ENCODE results near the gene CMTM7.

Gene CMTM7

DNA sequence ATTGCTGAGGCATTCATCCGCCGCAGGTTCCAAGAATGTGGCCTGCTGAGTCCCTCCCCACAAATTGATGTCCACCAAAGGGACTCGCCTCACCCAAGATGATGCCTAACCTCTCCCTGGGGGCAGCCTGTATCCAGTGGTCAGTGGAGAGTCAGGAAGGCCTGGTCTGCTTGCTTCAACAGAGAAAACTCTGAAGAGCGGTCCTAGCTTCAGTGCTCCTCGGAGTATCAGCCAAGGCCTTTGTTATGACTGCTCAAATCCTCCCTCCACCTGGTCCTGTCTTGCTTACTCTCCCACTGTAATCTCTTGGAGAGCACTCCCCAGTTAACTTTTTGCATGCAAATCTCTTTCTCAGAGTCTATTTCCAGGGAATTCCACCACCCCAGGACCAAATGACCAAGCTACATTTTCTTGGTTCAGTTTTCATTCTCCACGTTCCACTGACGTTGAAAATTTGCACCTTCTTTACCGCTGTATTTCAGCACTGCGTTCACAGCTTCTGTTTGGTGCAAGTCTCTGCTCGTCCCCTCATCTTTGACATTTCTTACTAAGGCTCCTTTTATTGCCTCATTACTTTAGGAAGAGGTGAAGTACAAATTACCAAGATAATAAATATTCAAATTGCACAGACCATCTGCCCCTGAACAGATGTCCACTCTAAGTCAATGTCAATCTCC is 22.3 kb downstream of the CMTM7 start:
- DNase-seq (ENCODE audit: low read depth in 2 of 2), result no peak

DNA sequence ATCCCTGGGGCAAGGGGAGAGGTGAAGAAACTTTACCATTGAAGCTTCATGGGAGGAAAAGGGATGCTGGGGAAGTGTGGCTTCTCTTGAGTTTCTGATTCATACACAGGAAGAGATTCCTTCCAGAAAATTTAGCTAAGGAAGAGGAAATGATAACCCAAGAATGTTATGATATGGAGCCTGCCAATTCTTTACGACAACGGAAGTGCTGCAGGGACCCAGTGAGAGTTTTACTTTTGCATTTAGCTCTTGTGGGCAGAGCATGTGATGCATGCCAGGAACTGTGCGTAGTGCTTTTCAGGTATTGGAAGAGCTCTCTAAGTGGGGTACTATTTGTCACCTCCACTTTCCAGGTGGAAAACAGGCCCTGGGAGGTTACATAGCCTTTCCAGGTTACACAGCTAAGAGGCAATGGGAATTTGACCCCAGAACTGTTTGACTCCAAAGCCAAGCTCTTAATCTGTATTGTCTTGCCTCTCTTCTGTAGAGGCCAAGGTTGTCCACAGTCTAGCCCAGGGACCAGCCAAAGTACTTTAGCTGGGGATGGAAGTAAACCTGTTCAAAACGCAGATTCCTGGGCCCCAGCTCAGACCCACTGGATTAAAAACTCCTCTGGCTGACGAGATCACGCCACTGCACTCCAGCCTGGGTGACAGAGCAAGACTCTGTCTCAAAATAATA is 23.0 kb downstream of the CMTM7 start:
- no peak for DNase-seq (ENCODE audit: low read depth in 2 of 2)

DNA sequence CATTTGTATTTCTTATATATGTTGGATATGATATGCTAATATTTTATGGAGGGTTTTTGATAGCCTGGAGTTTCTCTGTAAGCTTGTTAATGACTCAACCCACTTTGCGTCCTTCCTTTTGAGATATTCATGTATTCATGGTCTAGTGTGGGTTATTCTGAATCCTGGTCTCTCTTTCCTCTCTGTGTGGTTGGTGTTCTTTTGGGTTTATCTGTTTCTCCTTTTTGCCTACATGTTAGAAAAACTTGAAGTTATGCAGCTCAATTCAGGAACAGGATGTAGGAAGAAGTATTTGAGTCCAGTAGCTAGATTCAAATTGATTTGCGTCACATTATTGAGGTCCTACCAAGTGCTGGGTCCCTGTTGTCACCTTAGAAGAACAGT is 28.1 kb downstream of the CMTM7 start:
- DNase-seq (ENCODE audit: low read depth in 2 of 2), result no peak

DNA sequence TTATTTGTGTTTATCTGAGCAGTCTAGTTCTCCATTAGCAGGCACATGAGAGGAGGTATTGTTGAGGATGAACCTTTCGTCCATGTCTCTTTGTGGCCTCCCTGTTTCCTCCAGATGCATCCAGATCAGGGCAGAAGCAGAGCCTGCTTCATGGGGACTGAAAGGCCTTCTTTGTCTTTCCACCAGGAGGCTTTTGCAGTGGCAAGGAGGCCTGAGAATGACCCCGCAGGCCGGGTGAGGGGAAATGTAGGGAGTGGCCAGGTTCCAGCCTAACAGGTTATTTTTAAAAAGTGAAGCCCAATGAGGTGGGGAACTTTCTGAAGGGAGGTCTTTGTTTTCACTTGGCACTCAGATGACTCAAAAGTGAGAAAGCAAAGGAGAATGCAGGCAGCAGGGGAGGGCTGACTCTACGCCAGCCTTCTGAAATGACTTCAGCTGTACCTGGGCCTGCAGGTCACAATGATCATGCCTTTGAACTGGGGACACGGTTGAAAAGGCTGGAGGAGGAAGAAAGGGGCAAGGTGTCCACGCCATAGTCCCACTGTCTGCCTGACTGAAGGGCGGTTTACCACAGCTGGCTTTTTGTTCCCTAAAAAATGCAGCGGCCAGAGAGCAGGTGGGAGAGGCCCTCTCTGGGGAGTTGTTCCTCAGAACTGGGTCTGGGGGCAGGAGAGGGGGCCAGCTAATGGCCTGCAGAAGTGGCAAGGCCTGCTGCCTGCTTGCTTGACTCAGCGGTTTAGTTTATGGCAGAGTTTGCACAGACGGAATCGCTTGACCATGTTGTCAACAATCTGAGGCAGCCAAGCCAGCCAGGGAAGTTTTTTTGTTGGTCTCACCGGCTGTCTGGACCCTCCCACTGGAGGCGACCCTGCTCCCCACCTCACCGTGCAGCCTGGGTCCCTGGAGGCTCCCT is 28.7 kb downstream of the CMTM7 start:
- no peak for DNase-seq (ENCODE audit: low read depth in 2 of 2)

DNA sequence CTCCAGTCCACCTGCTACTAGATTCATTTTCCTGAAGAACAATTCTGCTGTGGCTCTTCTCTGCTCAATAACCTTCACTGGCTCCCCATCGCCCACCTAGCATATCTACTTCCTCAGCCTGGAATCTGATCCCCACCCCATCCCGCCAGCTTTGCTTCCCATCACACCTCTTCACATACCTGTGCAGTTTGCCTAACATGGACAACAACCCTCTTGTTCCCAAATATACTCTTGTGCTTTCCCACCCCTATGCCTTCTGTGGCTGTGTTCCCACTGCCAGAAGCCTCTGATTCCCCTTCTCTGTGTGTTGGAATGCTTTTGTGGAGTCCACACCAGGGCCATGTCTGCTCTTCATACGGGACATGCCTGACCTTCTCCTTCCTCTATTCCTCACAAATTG is 29.5 kb downstream of the CMTM7 start:
- DNase-seq (ENCODE audit: low read depth in 2 of 2), result no peak

DNA sequence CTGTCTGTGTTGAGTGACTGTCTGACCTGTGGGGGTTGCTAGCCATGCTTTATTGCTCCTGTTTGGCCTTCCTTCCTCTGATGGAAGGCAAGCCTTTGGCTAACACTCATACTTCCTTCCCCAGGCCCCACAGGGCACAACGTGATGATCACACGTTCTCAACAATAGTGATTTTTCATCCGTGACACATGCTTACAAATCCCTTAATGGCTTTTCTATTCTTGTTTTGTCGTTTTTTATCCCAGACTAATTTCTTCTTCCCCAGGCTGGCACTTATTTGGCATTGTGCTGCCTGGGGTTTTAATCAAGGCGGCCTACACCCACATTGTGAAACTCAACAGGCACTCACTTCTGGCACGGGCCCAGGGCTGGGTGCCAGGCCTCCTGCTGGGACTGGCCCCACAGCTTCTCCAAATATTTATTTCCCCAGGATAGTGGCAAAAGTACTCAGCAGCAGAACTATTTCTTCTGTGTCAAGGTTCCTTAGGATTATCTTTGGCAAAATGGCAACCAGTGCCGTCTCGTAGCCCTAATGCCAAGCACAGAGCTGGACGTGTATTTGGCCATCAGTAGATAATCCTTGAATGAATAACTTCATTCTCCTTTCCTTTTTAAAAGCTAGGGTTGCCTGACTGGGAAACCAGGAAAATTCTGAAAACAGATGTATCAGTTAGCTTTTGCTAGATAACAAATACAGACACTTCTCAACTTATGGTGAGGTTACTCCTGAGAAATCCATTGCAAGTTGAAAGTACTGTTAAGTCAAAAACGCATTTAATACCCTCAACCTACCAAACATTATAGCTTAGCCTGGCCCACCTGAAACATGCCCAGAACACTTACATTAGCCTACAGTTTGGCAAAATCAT is 30.6 kb downstream of the CMTM7 start:
- DNase-seq (ENCODE audit: low read depth in 2 of 2), result no peak

DNA sequence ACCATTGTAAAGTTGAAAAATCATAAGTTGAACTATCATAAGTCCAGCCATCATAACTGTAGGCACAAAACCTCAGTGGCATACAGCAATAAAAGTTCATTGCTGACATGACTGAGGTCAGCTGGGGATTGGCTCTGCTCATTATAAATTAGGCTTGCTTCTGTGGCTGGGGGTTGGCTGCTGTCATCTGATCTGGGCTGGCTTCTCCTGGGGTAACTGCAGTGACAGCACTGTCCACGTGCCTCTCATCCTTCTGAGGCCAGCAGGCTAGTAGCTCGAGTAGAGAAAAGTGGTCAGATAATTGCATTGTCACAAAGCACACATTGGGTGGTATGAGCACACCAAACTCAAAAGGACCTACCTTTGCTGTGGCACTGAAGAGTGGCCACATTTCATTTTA is 31.3 kb downstream of the CMTM7 start:
- no peak for DNase-seq (ENCODE audit: low read depth in 2 of 2)

DNA sequence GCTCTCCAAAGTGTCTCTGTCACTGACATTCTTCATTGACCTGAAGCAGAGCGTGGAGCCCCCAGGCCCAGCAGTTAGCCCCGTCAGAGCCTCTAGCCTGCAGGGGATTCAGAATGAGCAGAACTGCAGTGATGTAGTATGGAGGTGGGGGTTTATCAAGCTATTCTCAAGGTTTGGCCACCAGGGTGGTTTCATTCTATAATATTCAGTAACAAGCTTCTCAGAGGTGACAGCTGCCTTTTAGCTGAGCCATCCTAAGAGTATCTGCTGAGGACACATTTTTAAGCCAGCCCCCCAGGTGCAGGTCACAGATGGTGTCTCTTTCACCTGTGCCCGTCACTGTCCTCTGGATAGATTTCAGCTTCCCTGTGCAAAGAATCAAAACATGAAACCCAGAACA is 31.9 kb downstream of the CMTM7 start:
- no peak for DNase-seq (ENCODE audit: low read depth in 2 of 2)

DNA sequence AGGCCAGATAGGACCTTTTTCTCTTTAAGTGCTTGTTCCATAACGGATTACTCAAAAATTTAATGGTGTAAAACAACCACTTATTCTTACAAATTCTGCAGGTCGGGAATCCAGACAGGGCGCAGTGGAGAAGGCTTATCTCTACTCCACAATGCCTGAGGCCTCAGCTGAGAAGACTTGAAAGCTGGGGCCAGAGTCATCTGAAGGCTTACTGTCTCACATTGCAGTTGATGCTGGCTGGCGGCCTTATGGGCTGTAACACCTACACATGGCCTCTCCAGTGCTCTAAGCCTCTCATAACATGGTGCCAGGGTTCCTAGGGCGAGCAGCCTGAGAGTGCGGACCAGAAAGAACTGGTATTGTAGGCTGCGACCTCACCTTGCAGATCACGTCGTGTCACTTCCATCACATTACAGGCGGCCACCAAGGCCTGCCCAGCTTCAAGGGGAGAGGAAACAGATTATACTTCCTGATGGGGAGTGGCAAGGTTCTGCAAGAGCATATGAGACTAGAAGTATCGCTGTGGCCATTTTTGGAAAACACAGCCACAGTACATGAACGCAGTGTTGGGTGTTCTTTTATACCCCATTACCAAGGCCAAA is 32.4 kb downstream of the CMTM7 start:
- no peak for DNase-seq (ENCODE audit: low read depth in 2 of 2)

DNA sequence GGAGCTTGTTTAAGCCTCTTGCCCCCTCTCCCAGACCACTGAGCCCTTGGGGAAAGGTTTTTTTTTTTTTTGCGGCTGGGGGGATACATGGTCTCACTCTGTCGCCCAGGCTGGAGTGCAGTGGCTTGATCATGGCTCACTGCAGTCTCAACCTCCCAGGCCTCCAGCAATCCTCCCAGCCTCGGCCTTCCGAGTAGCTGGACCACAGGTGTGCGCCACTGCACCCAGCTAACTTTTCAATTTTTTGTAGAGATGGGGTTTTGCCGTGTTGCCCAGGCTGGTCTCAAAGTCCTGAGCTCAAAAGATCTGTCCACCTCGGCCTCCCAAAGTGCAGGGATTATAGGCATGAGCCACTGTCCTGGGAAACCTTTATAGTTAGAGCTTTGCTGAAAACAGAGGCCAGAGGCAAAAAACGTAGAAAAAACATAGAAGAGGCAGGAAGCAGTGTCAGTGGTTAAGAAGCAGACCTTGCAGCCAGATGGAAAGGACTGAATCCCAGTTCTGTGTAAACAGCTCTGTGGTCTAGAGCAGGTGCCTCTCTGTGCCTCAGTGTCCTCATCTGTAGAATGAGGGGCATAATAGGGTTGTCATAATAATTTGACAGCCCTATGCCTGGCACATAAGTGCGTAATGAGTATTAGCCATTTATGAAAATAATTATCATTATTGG is 33.1 kb downstream of the CMTM7 start:
- no peak for DNase-seq (ENCODE audit: low read depth in 2 of 2)

DNA sequence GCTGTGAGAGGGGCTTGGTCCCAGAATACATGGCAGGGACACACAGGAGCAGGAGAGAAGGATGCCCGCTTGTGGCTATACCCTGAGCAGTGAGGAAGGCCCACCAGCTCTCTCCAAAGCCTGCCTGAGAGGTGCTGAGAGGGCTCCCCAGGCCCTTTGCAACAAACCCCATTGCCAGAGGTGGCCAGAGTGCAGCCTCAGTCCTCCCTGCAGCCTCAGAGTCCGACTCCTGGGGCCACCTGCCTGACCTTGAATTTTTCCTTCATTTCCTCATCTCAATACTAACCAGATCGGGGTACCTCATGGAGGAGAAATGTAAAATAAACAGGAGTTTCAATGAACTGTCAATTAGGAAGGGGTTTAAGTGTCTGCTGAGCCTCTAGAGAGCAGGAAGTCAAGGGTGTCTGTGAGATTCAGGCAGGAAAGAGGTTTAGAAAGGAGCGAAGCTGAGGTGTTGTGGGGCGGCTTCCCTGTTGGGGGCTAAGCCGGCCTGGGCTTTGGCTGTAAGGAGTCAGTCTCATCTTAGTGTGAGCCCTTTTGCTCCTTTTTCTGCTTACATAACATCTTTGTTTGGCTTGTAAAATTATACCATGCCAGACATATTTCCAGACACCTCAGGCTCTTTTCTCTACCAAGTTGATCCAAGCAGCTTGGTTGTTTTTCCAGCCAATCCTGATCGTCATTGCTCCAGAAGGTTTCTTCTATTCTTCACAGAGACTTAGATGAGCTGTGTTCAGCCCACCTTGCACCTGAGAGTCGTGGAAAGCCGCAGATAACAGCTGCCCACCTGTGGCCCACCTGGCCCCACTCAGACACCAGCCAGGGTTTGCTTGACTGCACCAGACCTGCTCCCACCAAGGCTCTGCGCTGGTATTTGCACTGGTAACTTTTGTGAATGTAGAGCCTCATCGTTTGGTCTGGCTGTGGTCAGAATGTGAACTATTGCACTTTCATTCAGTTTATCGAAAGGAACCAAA is 36.7 kb downstream of the CMTM7 start:
- DNase-seq (ENCODE audit: low read depth in 2 of 2), result no peak

DNA sequence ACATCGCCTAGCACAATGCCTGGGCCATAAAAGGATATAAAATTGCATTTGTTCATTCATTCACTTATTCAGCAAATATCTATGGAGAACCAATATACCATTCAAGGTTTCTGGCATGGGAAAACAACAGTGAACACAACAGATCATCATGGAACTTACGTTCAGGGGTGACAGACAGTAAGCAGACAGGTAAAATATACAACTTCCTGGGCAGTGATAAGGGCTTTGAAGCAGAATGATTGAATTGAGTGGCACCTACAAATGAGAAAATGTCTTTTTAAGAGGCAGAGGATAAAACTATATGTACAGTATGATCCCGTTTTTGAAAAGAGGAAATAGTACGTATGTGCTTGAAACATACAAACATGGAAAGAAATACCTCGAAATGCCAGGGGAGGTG is 39.2 kb downstream of the CMTM7 start:
- no peak for DNase-seq (ENCODE audit: low read depth in 2 of 2)

DNA sequence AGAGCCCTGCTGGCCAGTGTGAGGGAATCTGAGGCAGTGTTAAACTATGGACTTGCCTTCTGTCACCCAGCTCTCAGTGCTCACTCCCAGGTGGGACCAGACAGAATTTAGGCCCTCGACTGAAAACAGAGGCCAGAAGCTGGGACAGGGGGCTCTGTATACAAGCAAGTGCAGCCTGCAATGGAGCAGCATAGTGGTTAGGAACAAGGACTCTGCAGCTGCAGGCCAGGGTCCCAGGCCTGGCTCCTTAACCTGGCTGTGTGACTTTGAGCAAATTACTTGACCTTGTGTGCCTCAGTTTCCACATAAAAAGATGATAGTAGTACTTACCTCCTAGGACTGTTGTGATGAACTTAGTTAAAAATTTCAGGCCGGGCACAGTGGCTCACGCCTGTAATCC is 39.8 kb downstream of the CMTM7 start:
- no peak for DNase-seq (ENCODE audit: low read depth in 2 of 2)

DNA sequence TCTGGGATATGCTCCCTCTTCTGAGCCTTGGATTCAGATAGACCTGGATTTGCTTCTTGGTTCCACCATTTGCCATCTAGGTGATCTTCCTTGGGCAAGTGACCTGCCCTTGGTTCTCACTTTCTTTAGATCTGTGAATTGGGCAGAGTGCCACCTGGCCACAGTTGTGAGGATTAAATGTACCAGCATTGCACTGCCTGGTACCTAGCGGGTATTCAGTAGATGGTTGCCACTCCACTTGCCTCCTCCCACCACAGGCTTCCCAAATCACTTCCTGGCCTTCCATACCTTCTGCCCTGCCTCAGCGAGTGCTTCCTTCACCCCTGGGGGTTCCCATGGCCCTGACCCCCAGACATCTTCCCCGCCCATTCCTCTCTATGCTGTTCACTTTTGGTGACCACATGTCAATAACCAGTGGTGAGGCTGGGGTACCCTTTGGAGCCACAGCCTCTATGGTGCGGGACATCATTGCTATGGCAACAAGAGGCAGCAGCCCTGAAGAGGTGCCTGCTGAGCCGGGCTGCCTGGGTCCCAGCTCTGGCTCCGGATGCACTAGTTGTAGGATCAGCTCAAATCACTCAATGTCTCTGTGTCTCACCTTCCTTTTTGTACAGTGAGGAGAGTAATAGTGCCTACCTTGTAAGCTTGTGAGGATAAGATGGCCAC is 40.5 kb downstream of the CMTM7 start:
- no peak for DNase-seq (ENCODE audit: low read depth in 2 of 2)

DNA sequence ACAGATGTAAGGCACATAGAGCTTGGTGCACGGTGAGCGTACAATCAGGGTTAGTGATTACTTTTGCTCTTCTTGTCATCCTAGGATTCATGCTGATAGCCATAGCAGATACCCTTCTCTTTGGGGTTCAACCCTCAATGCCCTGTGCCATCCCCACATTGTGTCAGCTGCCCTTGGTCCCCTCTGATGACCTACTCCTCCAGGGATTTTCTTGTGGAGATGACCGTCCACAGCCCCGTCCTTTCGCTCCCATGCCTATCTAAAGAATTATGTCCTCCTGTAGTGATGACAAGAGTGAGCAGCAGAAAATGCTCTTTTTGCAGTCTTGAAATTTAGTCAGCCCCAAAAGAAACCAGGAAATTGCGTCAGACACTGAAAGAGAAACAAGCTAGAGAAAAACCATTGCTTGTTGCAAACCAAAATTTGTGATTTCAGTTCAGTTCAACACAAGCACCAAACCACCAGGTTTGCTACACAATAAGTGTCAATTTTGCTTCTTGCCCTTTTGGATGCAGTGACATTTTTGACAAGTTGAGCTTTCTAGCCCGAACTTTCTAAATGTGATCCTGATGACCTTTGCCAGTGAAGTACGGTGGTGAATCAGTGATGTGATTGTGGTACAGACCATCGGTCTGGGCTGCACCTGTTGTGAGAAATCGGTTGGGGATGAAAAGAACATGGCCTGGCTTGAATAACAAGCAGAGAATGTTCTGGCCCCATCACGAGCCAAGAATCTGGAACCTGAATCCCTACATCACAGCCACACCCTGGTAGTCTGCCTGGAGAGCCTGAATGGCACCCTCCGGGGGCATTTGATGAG is 41.3 kb downstream of the CMTM7 start:
- no peak for DNase-seq (ENCODE audit: low read depth in 2 of 2)

DNA sequence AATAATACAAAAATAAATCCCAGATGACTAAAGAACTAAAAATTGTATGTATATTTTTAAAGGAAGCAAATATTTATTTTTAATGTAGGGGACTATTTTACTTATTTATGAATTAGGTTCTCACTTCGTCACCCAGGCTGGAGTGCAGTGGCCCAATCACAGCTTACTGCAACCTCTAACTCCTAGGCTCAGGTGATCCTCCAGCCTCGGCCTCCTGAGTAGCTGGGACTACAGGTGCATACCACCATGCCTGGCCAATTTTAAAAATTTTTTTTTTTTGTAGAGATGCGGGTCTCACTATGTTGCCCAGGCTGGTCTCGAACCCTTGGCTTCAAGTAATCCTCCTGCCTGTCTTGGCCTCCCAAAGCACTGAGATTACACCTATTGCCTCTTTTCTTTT is 42.6 kb downstream of the CMTM7 start:
- no peak for DNase-seq (ENCODE audit: low read depth in 2 of 2)

DNA sequence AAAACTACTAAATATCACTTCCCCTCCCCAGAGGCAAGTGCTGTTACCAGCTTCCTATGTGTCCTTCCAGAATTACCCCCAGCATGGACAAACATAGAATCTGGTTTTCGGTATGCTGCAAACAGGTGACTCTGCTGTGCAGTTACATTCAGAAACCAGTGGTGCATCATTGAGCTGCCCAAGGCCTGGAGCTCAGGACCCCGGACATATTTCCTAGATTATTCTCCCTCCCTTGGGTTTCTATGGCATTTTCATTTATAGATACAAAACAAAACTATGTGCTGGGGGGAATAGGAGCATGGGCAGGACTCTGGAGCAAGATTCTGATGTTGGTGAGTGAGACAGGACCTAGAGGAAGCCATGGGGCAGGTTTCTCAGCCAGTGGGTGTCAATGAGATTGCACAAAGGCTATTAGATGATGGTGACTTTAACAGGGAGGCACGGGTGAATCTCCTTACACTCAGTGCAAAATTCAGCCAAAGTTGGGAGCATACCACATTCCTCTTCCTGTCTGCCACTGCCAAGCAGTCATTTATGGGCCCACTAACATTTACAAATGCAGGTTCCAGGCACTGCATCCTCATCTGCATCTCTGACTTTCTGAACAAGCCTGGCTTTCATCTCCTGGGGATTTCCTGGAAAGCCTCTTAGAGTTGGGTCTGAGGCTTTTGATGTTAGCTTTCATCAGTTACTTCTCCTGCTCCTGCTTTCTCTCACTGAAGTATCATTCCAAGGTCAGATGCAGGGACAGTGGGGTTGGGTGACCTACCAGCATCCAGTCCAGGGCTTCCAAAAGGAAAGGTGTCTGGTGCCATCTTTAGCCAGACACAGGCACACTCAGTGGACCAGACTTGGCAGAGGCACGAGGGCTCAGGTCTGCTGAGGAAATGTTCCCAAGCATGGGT is 44.5 kb downstream of the CMTM7 start:
- DNase-seq (ENCODE audit: low read depth in 2 of 2), result no peak

All from fibroblast of skin of left biceps (primary cell).